Neuron (in vitro differentiated cells): ENCODE data around the gene JKAMP.
A peak's percentile ranks its signal among the peaks of the same experiment; 100 is the strongest.
"Not testable (repeated sequence)": the region's sequence is repeated elsewhere in the genome, so short reads cannot be mapped to it uniquely, and the experiment has no call there.

Experiments
- H2AFZ ChIP-seq: one replicate; pipeline ENCODE4 v1.6.1; 2013; ENCODE audit warnings: low read depth, mild to moderate bottlenecking, inconsistent platforms, low read length, moderate library complexity
- H3K27me3 ChIP-seq: one replicate; pipeline ENCODE4 v1.6.1; 2013; ENCODE audit warnings: low read length; ENCODE audit not compliant: insufficient read depth
- H3K36me3 ChIP-seq: one replicate; pipeline ENCODE4 v1.6.1; 2013; ENCODE audit warnings: low read length; ENCODE audit not compliant: insufficient read depth
- H3K4me1 ChIP-seq: one replicate; pipeline ENCODE4 v1.6.1; 2013; ENCODE audit warnings: low read length; ENCODE audit not compliant: insufficient read depth
- H3K4me3 ChIP-seq: 2 replicates; pipeline ENCODE4 v1.5.1; 2013; ENCODE audit warnings: mild to moderate bottlenecking, low read length, moderate library complexity
- H3K9me3 ChIP-seq: one replicate; pipeline ENCODE4 v1.6.1; 2013; ENCODE audit warnings: low read length

JKAMP gene, protein sequence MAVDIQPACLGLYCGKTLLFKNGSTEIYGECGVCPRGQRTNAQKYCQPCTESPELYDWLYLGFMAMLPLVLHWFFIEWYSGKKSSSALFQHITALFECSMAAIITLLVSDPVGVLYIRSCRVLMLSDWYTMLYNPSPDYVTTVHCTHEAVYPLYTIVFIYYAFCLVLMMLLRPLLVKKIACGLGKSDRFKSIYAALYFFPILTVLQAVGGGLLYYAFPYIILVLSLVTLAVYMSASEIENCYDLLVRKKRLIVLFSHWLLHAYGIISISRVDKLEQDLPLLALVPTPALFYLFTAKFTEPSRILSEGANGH

DNA sequence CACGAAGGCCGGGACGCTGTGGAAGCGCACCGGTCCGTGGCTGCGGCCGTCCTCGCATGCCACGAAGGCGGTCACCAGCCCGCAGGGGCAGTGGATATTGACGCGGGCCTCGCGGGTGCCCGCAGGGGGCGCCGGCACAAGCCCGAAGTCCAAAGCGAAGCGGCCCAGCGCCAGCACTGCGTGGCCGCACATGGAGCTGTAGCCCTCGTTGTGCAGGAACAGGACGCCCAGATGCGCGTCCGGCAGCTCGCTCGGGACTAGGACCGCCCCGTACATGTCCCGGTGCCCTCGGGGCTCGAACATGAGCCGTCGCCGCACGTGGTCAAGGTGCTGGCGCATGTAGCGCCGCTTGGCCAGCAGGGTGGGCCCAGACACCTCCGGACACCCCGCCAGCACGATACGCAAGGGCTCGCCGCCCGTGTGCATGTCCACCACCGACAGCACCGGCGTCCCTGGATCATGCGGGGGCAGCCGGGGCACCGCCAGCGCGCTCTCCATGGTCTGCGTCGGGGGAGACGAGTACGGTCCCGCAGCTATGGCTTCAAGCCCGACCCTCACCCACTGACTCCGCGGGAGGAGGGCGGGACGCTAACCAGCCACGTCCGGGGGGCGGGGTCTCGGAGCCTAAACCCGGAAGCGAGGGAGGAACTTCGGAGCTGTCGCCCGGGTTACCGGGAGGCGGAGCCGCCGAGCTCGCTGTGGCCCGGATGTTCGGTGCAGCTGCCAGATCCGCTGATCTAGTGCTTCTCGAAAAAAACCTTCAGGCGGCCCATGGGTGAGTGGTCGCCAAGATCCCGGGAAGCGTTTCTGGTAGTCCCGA lies at the start of gene JKAMP, which contains the start of gene L3HYPDH:
TSS of gene JKAMP (plus strand) at position 699 of the 820 bp plus-strand sequence. CDS start at position 772, 73 bp downstream.
TSS of gene L3HYPDH (minus strand) at position 590 of the 820 bp plus-strand sequence. CDS start at position 498, 92 bp downstream.
- no peaks in the 10 kb centered on the region for H3K27me3 ChIP-seq
- H2AFZ ChIP-seq = peak within 1 kb of the TSS; percentile 65
- peak within 1 kb of the TSS; percentile 84 for H3K4me3 ChIP-seq
- peaks cover 17% of the 10 kb centered on the region for H3K36me3 ChIP-seq
- H3K9me3 ChIP-seq = no peaks in the 10 kb centered on the region
- peaks cover 15% of the 10 kb centered on the region for H3K4me1 ChIP-seq

DNA sequence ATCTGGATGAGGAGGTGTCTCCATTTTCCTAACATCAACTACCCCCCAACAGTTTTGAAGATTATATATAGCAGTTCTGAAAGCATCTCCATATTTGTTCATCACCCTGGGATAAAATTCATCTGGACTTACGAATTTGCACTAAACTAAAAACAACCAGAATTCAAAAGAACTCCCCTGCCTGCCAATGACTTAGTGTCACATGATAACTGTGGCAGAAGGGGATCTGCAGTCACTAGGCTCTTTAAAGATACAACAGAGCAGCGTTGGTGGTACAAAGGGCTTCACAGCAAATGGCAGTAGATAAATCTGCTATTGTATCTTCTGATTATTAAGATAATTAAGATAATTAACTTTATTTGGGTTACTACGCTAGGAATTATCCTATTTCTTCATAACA lies 49.2 kb upstream of the JKAMP start:
- no peaks in the 10 kb centered on the region for H3K36me3 ChIP-seq
- no peaks in the 10 kb centered on the region for H3K4me1 ChIP-seq
- H3K27me3 ChIP-seq = no peaks in the 10 kb centered on the region
- no peak overlapping the region for H3K4me3 ChIP-seq
- H2AFZ ChIP-seq = no peak overlapping the region
- H3K9me3 ChIP-seq = no peaks in the 10 kb centered on the region

DNA sequence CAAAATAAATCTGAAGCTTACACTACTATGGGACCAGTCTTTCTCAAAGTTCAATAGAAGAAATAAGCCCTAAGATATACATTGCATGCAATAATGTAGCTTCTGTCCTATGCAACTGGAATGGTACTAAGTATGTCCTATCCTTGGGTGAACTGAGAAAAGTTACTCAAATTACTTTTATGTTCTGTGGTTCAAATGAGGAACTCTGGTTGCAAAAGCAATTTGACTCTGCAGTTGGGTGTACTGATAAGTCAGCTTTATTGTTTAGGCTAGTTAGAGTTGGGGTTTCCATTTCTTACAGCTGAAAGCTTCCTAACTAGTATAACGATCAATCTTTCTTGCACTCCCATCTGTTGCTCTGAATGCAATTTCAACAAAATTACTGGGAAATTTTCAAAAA lies 48.3 kb upstream of the JKAMP start:
- no peaks in the 10 kb centered on the region for H3K4me1 ChIP-seq
- no peaks in the 10 kb centered on the region for H3K27me3 ChIP-seq
- H3K4me3 ChIP-seq = no peak overlapping the region
- no peaks in the 10 kb centered on the region for H3K9me3 ChIP-seq
- no peak overlapping the region for H2AFZ ChIP-seq
- H3K36me3 ChIP-seq = no peaks in the 10 kb centered on the region

DNA sequence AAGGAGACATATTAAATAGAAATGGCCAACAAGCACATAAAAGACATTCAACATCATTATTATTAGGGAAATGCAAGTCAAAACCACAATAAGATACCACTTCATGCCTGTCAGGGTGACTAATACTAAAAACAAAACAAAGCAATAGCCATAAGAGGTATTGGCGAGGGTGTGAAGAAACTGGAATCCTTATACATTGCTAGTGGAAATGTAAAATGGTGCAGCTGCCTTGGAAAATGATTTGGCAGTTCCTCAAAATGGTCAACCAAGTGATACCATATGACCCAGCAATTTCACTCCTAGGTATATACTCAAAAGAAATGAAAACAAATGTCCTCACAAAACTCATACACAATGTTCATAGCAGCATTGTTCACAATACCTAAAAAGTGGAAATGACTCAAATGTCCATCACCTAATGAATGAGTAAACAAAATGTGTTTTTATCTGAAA lies 46.1 kb upstream of the JKAMP start:
- H2AFZ ChIP-seq = no peak overlapping the region
- no peaks in the 10 kb centered on the region for H3K27me3 ChIP-seq
- H3K4me3 ChIP-seq = no peak overlapping the region

DNA sequence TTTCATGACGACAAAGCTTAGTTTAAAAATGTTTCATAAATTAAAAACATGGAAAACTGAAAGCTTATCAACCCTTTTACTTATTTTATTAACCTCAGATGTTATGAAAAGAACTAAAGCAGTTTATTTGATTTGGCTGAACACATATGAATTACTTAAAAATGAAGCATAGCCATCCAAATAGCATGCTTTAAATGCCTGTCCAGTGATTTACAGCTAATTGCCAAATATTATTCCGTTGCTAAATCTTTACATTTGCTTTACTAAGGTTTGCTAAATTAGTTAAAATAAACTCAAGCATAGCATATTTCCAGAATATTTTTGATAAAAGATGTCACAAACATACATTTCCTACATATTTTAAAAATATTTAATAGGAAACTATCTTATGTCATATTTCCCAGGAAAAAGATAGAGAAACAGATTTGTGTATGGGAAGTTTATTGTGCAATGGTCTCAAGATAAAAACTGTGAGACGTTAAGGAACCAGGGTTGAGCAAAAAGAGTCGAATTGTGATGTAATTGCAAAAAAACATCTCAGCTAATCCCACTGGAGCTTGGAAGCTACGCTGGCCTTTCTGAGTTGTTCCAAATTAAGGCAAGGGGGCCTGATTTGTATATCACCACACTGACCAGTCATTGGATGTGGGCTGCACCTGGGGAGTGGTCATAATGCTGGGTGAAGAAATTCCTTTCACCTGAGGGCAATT lies 44.9 kb upstream of the JKAMP start:
- no peaks in the 10 kb centered on the region for H3K4me1 ChIP-seq
- H3K36me3 ChIP-seq = no peaks in the 10 kb centered on the region
- no peak overlapping the region for H2AFZ ChIP-seq
- no peak overlapping the region for H3K4me3 ChIP-seq
- no peaks in the 10 kb centered on the region for H3K9me3 ChIP-seq
- no peaks in the 10 kb centered on the region for H3K27me3 ChIP-seq

More for the DNA sequence above, 46.1 kb upstream of the JKAMP start:
- H3K4me1 ChIP-seq = no peaks in the 10 kb centered on the region
- H3K36me3 ChIP-seq = no peaks in the 10 kb centered on the region
- no peaks in the 10 kb centered on the region for H3K9me3 ChIP-seq

DNA sequence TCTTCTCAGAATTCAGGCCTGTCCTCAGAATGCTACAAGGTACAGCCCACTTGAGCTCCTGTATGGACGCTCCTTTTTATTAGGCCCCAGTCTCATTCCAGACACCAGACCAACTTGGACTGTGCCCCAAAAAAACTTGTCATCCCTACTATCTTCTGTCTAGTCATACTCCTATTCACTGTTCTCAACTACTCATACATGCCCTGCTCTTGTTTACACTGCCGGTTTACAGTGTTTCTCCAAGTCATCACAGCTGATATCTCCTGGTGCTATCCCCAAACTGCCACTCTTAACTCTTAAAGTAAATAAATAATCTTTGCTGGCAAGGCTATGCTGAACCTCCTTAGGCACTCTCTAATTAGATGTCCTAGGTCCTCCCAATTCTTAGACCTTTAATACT lies 35.6 kb upstream of the JKAMP start:
- not testable (repeated sequence) for H3K9me3 ChIP-seq, H2AFZ ChIP-seq, H3K27me3 ChIP-seq, H3K4me3 ChIP-seq, H3K36me3 ChIP-seq, H3K4me1 ChIP-seq

DNA sequence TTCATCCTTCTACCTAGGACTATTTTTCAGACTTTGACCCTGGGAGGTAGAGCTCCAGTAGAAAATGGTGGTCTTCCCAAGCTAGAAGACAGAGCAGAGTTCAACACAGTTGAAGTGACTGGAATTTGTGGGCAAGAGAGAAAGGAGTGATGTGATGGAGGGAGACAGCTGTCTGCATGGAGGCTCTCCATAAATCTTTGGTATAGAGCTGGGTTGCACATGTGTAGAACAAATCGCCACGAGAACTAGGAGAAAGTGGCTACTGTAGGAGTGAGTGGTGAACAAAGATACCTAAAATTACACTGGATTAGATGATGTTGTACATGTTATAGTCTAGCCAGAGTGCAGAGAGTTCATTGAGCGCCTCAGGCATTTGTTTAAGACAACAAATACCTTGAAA lies 33.6 kb upstream of the JKAMP start:
- H3K9me3 ChIP-seq = no peaks in the 10 kb centered on the region
- no peak overlapping the region for H3K4me3 ChIP-seq
- H3K4me1 ChIP-seq = no peaks in the 10 kb centered on the region
- H3K27me3 ChIP-seq = no peaks in the 10 kb centered on the region
- peaks cover 9% of the 10 kb centered on the region for H3K36me3 ChIP-seq
- no peak overlapping the region for H2AFZ ChIP-seq

DNA sequence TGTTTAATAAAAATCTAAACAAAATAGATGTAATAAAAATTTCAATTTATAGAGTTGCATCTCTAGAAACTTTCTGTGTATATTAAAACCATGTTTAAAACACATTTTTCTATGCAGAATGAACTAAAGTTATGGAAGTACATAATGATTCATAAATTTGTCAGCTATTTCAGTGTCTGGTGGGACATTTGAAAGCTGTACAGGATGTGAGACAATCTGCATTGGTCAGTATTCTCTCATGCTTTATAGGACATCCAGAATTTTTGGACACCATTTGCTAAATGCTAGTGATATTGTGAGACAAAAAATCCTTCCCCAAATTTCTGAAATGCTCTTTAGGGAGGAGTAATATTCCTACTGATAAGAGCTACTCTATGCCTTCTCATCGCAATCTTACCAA lies 32.5 kb upstream of the JKAMP start:
- no peaks in the 10 kb centered on the region for H3K27me3 ChIP-seq
- peaks cover 17% of the 10 kb centered on the region for H3K36me3 ChIP-seq
- H3K4me3 ChIP-seq = no peak overlapping the region
- no peaks in the 10 kb centered on the region for H3K4me1 ChIP-seq
- H2AFZ ChIP-seq = no peak overlapping the region
- no peaks in the 10 kb centered on the region for H3K9me3 ChIP-seq

DNA sequence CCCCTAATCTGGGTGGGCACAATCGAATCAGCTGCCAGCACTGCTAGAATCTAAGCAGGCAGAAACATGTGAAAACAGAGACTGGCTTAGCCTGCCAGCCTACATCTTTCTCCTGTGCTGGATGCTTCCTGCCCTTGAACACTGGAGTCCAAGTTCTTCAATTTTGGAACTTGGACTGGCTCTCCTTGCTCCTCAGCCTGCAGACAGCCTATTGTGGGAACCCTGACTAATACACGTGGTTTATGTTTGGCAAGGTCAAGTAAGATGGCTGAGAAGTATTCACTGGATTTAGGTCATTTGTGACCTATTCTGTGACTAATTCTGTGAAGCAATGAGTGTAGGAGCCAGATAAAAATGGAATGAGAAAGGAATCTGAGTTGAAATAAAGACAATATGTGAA lies 30.2 kb upstream of the JKAMP start:
- peaks cover 27% of the 10 kb centered on the region for H3K36me3 ChIP-seq
- no peaks in the 10 kb centered on the region for H3K4me1 ChIP-seq

DNA sequence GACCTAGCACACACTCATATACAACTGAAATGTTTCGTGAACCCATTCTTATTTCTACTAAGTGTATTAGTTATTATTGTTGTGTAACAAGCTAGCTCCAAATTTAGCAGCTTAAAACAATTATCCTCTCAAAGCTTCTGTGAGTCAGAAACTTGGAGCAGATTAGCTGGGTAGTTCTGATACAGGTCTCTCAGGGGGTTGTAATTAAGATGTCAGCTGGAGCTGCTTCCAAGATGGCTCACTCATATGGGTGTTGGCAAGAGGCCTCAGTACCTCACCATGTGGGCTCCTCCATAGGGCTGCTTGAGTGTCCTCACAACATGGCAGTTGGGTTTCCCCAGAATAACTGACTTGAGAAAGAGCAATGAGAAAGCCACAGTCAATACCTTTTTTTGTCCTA lies 28.9 kb upstream of the JKAMP start:
- no peak overlapping the region for H3K4me3 ChIP-seq
- no peak overlapping the region for H2AFZ ChIP-seq
- H3K27me3 ChIP-seq = no peaks in the 10 kb centered on the region
- H3K36me3 ChIP-seq = peaks cover 27% of the 10 kb centered on the region
- no peaks in the 10 kb centered on the region for H3K4me1 ChIP-seq
- no peaks in the 10 kb centered on the region for H3K9me3 ChIP-seq

More for the DNA sequence above, 30.2 kb upstream of the JKAMP start:
- Histone ChIP-seq H2AFZ (no peak overlapping the region), H3K9me3 (no peaks in the 10 kb centered on the region), H3K4me3 (no peak overlapping the region), H3K27me3 (no peaks in the 10 kb centered on the region)

DNA sequence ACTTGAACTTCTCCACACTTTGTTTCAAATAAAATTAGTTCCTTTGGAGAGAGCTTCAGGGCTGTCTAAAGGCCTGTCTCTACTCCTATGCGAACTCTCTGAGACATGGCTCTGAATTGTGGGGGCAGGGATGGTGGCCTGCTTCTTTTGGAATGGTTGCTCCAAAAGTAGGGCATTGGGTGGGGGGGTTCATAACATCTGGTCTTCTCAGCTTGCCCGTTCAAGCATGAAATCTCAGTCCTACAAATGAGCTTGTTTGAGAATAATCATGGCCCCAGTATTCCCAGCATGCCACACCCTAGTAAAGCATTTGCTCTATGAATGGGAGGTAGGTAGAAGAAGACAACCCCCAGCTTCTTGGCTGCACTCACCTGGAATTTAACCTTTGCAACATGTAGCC lies 25.8 kb upstream of the JKAMP start:
- H3K27me3 ChIP-seq = no peaks in the 10 kb centered on the region
- H3K4me3 ChIP-seq = no peak overlapping the region
- peaks cover 40% of the 10 kb centered on the region for H3K36me3 ChIP-seq
- no peak overlapping the region for H2AFZ ChIP-seq
- H3K9me3 ChIP-seq = no peaks in the 10 kb centered on the region
- H3K4me1 ChIP-seq = no peaks in the 10 kb centered on the region

DNA sequence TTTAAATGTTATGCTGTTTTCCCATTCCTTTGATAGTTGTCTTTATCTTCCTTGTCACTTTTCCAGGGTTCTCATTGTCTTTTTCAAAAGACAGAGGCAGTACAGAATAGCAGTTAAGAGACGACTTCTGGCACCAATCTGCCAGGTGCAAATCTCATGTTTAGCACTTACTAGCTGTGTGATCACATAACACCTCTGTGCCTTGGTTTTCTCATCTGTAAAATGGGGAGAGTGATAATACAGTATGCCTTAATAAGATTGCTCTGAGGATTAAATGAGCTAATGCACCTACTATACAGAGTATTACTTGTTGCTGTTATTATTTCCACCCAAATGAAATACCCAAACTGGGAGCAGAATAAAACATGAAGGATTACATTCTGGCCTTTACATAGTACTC lies 23.9 kb upstream of the JKAMP start:
- Histone ChIP-seq H3K4me1 (no peaks in the 10 kb centered on the region), H3K27me3 (no peaks in the 10 kb centered on the region), H2AFZ (no peak overlapping the region), H3K9me3 (peaks cover 4% of the 10 kb centered on the region), H3K36me3 (peaks cover 45% of the 10 kb centered on the region), H3K4me3 (no peak overlapping the region)

DNA sequence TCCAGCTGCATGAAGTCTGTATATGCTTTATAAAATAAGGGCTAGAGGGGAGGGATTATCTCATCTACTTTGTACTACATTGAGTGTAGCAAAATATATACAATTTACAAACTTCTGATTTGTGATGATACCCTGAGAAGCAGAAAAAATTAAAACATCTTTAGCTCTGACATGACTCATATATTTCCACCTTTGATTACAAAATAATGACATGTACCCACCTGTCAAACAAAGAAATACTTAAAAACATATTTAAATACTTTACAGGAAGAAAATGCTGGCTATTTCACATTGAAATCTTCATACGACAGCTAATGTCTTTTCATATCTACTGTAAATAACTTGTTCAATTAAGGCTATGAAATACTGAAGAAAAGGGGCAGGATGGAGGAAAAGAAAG lies 22.4 kb upstream of the JKAMP start:
- Histone ChIP-seq H3K4me1 (no peaks in the 10 kb centered on the region), H3K4me3 (no peak overlapping the region), H3K27me3 (no peaks in the 10 kb centered on the region), H3K36me3 (peaks cover 36% of the 10 kb centered on the region), H2AFZ (no peak overlapping the region), H3K9me3 (peaks cover 6% of the 10 kb centered on the region)
